ENCODE results near the gene DOCK4.
"Not testable (repeated sequence)": the region's sequence is repeated elsewhere in the genome, so short reads cannot be mapped to it uniquely, and the experiment has no call there.

The DOCK4 gene

DNA sequence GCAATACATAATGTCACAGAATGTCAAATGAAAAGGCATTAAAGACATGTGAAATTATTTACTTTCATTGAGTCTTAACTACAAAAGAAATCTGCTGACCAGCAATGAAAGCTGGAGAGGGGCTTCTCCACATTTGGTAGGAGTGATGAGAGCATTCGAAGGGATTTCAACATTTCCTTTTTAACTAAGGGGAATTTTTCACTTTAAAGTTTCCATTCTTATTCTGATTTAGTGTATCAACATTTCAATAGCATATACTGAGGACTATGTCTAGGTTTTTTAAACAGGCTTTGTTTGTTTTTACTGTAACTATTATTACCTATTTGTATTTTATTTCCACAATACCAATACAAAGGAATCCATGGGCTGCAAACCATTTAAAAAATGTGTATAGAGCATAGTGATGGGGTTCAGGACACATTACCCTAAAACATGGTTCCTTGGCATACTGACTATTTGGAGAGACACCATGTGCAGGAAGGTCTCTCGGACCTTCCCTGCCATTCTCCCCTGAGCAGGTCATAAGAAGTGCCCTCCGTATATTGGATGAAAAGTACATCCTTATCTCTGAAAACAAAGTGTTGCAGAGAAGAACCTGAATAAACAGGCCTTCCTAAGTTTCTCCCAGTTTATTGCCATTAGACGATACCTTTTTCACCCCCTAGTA lies 278.7 kb downstream of the DOCK4 start:
- DNase-seq = no peak

DNA sequence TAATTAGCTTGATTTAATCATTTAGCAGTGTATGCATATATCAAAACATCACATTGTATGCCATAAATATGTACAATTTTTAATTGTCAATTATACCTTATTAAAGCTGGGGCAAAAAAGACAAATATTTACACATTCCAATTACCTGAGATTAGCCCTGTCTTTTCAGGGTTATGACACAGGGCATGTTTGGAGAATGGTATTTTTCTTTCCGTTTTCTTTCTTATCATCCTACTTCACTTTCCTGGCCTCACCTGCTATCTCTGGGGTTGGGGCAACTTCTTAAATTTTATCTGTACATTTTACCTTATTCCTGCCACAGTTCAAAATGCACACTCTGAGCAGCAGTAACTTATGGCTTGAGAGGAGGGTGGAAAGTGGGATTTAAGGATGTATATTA lies 285.9 kb downstream of the DOCK4 start:
- no peak for DNase-seq

DNA sequence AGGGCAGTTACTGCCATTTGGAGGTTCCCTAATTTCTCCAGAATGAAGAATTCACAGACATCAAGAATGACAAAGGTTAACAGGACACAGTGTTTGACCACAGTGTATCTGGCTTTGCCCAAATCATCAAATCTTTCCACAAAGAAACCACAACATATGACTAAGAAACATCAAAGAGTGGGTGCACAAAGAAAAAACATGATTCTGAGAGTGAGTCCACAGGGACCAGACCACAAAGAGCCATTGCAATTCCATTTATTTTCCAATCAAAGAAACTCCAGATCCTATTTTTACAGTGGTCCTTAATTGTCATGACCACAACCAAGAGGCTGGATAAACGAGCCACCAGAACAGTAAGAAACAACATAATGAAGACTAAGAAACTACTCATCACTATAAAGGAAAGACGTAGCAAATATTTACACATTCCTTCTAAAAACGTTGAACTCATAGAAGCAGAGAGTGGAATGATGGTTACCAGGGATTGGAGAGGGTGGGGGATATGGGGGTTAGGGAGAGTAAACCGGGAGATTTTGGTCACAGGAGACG lies 286.5 kb downstream of the DOCK4 start:
- DNase-seq = no peak

DNA sequence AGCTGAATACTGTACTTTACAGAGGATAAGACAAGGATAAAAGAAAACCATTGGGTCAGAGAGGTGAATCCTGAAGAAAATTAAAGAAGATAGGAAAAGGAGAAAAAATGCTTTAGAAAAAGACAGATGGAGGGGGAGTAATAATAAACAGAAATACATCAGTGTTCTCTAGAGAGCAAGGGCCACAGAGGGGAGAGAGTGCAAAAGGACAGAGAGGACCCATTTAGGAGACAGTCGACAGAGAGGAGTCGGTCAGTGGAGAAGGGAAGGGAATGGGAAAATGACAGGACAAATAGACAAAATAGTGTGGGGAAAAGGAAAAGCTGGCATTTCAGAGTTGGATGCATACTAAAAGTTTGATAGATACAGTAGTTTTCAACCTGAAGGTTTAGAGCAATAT lies 287.0 kb downstream of the DOCK4 start:
- no peak for DNase-seq

DNA sequence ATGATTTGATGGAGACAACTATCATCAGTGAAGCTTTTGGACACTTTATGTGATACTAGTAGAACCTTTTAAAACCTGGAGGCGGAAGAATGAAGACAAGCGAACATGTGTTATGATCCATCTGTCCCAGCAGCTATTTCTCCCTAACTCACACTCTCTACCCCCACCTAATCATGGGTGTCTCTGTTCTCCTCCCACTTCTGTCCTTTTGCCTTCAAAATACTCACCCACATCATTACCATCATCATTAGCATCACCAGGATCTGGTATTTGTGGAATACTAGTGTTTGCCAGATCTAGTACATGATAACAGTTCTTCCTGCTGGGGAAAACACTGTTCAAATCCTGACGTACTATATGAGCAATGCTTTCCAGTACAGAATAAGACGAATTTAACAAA lies 287.7 kb downstream of the DOCK4 start:
- DNase-seq = no peak

DNA sequence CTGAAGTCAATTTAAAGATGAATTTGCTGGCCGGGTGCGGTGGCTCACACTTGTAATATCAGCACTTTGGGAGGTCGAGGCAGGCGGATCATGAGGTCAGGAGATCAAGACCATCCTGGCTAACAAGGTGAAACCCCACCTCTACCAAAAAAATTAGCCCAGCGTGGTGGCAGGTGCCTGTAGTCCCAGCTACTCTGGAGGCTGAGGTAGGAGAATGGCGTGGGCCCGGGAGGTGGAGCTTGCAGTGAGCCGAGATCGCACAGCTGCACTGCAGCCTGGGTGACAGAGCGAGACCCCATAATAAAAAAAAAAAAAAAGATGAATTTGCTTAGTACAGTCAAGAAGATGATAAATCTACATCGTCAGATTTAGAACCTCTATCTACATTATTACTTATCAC lies 288.8 kb downstream of the DOCK4 start:
- DNase-seq = not testable (repeated sequence)

DNA sequence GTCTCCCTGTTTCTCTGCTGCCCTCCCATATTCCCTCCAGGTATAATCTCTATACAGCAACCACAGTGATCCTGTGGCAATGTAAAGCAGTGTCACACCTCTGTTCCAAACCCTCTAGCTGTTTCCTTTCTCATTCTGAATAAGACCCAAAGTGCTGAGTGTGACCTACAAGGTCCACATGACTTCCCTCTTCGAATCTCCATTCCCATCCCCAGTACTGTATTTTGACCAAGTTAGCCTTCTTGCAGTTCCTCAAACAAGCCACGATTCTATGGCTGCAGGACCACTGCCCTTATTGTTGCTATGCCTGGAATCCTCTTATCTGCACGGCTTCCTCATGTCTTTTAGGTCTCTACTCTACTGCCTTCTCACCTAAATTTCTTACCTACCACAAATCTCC lies 291.9 kb downstream of the DOCK4 start:
- no peak for DNase-seq

DNA sequence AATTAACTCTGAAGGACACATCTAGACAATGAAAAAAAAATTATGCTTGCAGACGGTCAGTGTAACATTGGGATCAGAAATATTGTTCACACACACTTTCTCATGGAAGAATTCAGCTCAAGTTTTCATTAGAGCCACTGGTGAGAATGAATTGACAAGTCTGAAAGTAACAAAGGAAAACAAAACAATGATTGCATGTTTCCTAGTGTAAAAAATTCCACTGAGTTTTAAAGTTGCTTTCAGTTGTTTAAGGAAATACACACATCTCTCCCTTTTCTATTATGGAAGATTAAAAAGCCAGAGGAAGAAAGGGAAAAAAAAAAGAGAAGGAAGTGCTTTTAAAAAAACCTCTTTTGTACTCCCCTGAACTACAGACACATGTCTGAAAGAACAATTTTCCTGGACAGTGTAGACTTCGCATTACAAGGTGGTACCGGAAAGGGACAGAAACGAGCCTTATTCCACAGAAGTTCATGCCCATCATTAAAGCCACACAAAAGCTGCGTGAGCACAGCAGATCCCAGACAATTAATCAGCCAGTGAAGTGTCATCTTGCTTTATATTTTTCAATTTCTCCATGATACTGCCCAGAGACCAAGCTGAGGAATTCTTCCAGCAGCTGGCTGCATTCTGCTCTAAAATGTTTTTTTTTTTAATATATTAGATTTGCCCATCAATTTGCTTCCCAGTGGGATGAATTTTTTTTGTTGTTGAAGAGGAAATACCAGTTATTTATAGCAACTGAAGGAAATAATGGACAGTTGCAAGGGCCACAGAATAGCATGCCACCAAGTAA lies 294.8 kb downstream of the DOCK4 start:
- DNase-seq = no peak

DNA sequence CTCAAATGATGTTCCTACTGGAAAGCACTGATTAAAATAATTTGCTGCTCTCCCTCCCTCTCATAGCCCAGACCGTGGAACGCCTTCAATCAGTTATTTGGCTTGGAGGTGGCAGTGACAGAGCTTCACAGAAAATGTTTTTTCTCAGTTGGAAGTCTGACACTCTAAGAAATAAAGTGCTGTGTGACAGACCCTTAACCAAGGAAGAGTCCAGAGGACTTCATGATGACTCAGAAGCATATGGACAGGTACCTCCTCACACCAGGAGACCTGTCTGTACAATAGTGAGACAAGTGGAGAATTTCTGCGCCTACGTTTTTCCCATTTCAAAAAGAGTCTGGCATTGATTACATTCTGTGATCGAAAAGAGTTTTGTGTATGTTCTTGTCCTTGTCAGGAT lies 295.5 kb downstream of the DOCK4 start:
- DNase-seq = no peak

DNA sequence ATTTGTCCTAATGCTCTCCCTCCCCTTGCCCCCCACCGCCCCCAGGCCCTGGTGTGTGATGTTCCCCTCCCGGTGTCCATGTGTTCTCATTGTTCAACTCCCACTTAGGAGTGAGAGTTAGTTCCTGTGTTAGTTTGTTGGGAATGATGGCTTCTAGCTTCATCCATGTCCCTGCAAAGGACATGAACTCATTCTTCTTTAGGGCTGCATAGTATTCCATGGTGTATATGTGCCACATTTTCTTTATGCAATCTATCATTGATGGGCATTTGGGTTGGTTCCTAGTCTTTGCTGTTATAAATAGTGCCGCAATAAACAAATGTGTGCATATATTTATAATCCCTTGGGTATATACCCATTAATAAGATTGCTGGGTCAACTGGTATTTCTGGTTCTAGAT lies 297.5 kb downstream of the DOCK4 start:
- DNase-seq = not testable (repeated sequence)

DNA sequence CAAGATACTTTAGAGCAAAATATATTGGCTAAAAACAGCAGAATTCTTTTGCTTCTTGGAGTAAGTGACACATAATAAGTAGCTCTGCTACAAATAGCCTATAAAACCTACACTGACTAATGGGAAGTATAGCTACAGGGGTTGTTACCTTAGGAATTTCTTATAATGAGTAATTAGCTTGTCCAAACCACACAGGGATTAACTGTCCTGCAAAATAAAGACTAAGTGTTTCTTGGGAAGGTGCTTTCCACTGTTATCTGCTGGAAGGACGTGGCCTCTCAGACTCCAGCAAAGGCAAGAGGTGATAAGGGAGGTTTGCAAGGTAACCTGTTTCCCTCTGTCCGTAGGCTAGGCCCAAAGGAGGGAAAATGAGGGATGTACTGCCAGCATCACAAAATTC lies 302.4 kb downstream of the DOCK4 start:
- no peak for DNase-seq

DNA sequence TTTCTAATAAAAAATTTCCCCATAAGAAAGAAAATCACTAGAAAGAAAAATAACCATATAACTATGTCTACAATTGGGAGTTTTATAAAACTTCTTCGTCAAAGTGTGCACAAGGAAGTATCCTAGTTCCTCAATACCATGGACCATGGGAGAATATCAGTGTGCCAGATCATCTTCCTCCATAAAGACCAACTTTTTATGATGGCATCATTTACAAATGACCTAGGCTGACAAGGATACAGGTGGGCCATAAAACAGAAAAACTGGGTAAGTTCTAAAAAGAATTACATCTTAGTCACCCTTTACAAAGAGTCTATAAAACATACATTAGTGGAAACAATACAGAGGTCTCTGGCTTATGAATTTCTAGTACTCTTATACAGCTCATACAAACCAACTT lies 303.2 kb downstream of the DOCK4 start:
- no peak for DNase-seq

DNA sequence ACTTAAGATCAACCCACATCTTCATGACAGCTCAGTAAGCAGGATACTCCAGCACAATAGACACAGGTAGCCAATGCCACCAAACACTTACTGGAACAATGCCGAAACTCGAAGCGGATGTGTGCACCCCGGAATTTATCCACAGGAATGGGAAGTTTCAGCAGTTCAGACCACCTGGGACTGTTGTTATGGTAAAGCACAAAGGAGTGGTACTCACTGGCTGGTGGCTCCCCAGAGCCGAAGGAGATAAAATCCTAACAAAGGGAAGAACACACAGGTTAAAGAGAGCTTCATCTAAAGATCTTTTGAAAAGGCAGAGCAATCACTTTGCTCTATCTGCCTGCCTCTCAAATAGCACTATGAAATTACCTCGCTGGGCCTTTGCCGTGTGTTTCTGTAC lies 305.9 kb downstream of the DOCK4 start:
- DNase-seq = no peak

DNA sequence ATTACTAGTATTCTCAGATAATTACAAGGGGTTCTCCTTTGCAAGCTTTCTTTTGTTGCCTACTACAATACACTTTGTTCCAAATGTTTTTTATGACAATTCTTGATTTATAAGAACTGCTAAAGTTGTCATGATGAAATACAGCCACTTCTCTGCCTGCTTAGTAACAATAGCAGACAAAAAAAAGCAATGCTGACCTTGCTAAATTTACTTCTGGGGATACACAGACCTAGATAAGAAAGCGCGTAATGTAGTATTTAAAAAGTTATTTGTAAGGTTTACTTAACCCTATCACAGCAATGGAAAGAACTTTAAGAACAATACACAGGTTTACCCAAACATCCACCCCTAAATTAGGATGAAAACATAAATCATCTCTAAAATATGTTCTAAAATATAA lies 311.1 kb downstream of the DOCK4 start:
- no peak for DNase-seq

DNA sequence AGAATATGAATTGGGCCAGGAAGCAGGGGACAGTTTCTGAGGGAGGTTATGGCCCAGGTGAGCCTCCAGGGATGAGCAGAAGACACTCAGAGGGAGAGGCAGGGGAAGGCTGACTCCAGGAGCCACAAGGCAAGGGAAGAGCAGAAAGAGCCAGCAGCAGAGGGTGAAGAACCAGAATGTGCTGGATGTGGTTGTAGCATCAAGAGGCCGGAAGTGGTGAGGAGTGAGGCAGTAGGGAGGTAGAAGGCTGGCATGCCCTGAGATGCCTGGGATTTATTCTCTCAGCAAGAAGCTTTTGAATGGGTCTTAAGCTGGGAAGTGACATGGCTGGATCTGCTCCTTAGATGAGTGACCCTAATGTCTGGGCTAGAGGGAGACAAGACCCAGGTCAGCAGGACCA lies 311.7 kb downstream of the DOCK4 start:
- no peak for DNase-seq

DNA sequence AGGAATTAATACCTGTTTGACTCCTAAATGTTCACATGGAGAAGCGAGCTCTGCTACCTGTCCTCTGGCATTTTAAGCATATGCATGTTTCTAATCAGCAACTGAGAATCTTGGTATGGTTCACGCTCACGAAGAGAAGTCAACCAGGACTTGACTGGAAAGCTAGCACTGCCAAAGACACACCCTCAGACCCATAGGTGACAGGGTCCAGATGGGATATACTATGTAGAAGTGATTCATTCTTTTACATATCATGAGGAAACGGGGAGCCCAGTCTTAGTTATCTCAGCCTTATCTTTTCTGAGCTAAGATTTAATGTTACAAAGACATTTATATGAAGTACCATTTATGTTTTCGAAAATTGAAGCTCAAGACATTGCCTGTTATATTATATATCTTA lies 313.0 kb downstream of the DOCK4 start:
- no peak for DNase-seq

DNA sequence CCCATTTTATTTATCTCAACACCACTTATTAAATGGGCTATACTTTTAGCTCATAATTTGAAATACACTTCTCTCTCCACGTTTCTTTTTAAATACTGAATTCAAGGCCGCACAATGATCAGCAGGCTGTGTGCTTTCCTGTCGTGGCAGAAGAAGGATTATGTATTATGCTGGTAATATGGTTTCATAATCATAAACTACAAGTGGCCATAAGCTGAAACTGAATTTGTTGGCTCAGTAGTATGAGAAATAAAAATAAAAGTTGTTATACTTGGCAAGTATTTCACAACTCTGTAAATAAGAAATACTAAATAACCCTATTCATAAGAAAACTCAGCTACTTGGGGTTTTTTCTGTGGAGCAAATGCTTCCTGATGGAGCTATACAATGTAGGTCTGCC lies 313.6 kb downstream of the DOCK4 start:
- no peak for DNase-seq

DNA sequence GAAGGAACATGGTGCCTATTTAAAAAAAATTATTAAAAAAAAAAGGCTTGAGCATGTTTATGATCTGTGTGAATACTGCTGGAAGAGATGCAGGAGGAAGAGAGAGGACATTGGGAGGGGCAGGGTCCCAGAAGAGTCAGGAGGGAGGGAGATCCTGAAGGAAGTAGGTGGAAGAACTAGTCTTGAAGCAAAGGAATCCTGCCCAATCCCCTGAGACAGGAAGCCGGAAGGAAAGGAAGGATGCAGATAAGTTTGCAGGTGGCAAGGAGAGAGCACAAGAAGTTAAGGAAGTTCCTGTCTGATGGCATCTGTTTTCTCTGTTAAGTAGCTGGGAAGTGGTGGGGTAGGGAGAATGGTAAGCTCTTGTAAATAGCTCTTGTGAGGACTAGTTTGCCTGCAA lies 318.5 kb downstream of the DOCK4 start:
- no peak for DNase-seq

DNA sequence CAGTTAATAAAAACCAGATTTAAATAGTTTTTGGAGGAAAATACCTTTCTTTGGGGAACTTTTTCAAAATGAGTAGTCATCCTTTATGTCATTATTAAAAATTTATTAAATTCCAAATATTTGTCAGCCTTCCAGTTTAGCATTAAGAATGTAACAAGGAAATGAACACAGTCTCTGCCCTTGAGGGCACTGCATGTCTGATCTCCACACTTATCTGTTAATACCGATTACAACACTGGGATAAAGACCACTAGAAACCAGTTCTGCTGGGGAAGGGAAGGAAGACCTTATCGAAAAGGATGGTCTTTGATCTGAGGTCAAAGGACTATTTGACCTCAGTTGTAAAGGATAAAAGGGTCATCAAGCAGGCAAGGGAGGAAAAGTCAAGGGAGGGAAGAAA lies 320.0 kb downstream of the DOCK4 start:
- DNase-seq = no peak

DNA sequence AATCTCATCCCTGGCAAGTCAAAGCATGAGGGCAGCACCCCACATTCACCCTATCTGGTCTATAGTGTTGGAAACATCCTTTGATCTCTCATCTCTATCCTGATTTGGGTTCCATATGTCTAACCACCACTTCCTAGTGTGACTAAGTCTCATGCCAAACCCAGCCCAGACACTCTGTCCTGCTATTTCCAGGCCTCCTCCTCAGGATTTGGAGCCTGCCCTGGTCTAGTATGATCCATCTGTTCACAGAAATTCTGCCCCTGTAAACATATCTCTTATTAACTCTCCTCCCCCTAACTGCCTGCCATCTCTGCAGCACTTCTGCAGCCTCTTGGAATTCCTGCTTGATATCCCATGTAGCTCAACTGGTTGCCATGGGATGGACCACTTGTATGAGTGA lies 323.0 kb downstream of the DOCK4 start:
- DNase-seq = no peak

DNA sequence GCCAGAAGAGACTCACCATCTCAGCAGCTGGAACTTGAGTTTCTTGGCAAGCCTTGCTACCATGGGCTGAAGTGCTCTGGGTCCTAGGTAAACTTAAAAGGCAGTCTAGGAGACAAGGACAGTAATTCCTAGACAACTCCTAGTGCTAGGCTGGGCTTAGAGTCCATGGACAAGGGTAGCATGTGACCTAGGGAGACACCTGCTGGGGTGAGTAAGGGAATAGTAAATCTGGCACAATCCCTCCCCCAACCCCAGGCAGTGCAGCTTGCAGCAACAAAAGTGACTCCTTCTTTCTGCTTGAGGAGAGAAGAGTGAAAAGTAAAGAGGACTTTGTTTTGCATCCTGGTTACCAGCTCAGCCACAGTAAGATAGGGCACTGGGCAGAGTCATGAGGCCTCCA lies 327.4 kb downstream of the DOCK4 start:
- DNase-seq = no peak

DNA sequence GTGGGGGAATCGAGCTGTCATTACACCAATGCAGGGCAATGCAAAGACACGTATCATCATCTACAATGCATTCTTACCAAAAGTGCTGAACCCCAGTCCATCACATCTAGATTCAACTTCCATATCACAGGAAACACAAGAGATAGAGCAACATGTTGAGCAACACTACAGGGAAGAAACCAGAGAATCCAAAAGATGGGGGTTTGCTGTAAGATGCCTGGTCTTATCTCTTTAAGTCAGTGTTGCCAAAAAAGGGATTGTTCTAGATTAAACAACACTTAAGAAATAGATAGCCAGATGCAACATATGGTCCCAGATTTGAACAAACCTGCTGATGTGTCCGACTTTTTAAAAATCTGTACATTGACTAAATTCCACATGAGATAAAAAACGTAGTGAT lies 328.3 kb downstream of the DOCK4 start:
- no peak for DNase-seq

DNA sequence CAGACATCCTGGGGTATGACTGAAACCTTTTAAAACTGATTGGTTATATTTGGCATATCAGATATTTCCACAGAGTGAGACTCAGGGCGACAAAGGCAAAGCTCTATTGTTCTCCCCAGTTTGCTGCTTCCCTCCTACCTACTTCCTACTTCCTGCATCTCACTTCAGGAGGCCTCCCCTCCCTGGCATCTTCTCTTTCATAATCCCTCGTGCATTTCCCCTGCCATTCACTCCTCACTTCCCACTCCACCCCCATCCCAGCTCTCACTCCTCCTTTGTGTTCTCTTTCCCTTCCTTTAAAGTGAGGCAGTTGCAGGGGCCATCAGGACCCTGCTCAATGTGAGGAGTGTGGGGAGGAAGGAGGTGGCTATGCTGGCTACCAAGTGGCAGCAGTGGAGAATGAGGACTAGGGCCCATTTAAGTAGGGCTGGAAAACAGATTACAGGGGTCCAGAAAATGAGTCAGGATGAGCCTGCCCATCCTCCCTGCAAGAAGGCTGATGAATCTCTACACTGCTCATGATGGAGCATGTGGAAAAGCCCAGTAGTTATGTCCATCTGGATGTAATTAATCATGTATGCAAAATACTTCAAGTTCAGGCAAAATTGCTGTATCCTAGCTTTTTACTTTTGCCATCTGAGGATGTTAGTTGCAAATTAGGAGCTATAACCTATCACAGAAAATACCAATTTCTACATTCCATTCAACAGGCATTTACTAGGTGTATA lies 332.1 kb downstream of the DOCK4 start:
- DNase-seq = no peak

DNA sequence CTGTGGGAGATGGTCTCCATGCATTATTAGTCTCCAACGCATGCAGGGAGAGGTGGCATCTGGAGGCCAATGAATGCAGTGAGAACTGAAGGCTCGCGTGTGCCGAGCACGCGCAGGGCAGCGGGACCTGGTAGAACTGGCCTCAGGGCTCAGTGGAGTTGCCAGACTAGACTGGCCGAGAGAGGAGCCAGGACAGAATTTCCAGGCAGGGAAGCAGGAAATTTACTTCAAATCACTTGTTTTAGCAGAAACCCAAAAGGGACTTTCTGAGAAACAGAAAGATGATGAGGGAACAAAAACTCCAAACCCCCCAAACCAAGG lies 332.9 kb downstream of the DOCK4 start:
- no peak for DNase-seq

Measured in SHP77 (cell line).